GM23248 (cell line): ENCODE data around the gene OR1E2.

Experiments
- EZH2 ChIP-seq: fragments of 200-600 bp; sonication (generic); IDR thresholded peaks from 2 replicates; pipeline ENCODE4 v1.6.1; 2018; ENCODE audit warnings: antibody characterized with exemption, mild to moderate bottlenecking; ENCODE audit not compliant: insufficient read depth, poor library complexity, severe bottlenecking
- EZH2phosphoT487 ChIP-seq: fragments of 200-600 bp; sonication (generic); IDR thresholded peaks from 2 replicates; pipeline ENCODE4 v1.6.1; 2018; ENCODE audit warnings: antibody characterized with exemption, moderate library complexity, mild to moderate bottlenecking, low read depth; ENCODE audit not compliant: insufficient read depth

GRCh38 chr17:3447625-3448024 is 14.0 kb upstream of the OR1E2 start:
- no peak for TF ChIP-seq EZH2phosphoT487
- no peak for TF ChIP-seq EZH2
